H9 (cell line): Measurements from ENCODE around the gene DMBT1. TPM values are rescaled to one million over a fixed set of nuclear protein-coding genes. Genes with fewer than 3 reads are reported as not detected.
A peak's percentile ranks its signal among the peaks of the same experiment; 100 is the strongest.

ENCODE experiments used
- DNase-seq: peaks from one replicate; pipeline ENCODE4 v3.0.0-alpha.2; 2017
- H2AFZ ChIP-seq: one replicate; pipeline ENCODE4 v1.6.1; 2013; ENCODE audit warnings: mild to moderate bottlenecking, low read length, control low read depth, moderate library complexity
- H2AK5ac ChIP-seq: 2 replicates; pipeline ENCODE4 v1.6.1; 2013; ENCODE audit warnings: low read length, control low read depth, mixed read lengths; ENCODE audit not compliant: insufficient read length
- H2BK120ac ChIP-seq: one replicate; pipeline ENCODE4 v1.6.1; 2013; ENCODE audit warnings: low read depth, mild to moderate bottlenecking, low read length, control low read depth, inconsistent platforms; ENCODE audit not compliant: poor library complexity, severe bottlenecking
- H2BK12ac ChIP-seq: 2 replicates; pipeline ENCODE4 v1.6.1; 2013; ENCODE audit warnings: low read length, control low read depth, mixed read lengths, low read depth; ENCODE audit not compliant: insufficient read length
- H2BK15ac ChIP-seq: 2 replicates; pipeline ENCODE4 v1.6.1; 2013; ENCODE audit warnings: low read depth, low read length, control low read depth
- H2BK20ac ChIP-seq: one replicate; pipeline ENCODE4 v1.6.1; 2013; ENCODE audit warnings: low read depth, mild to moderate bottlenecking, low read length, control low read depth, inconsistent platforms; ENCODE audit not compliant: poor library complexity, severe bottlenecking
- H2BK5ac ChIP-seq: 2 replicates; pipeline ENCODE4 v1.6.1; 2013; ENCODE audit warnings: low read length, control low read depth, mixed read lengths; ENCODE audit not compliant: insufficient read length
- H3K14ac ChIP-seq: 2 replicates; pipeline ENCODE4 v1.6.1; 2013; ENCODE audit warnings: low read length, control low read depth; ENCODE audit not compliant: insufficient read depth
- H3K18ac ChIP-seq: 2 replicates; pipeline ENCODE4 v1.6.1; 2013; ENCODE audit warnings: low read depth, mild to moderate bottlenecking, mixed read lengths, low read length, control low read depth; ENCODE audit not compliant: insufficient read length
- H3K23ac ChIP-seq: 2 replicates; pipeline ENCODE4 v1.6.1; 2013; ENCODE audit warnings: low read length, control low read depth, mixed read lengths, low read depth; ENCODE audit not compliant: insufficient read length
- H3K23me2 ChIP-seq: 2 replicates; pipeline ENCODE4 v1.6.1; 2013; ENCODE audit warnings: low read depth, mild to moderate bottlenecking, mixed read lengths, low read length, control low read depth; ENCODE audit not compliant: insufficient read length, poor library complexity, severe bottlenecking
- H3K27ac ChIP-seq: 2 replicates; pipeline ENCODE4 v1.5.1; 2013; ENCODE audit warnings: low read length, control low read depth, mixed read lengths, low read depth; ENCODE audit not compliant: insufficient read length
- H3K27me3 ChIP-seq: 2 replicates; pipeline ENCODE4 v1.6.1; 2013; ENCODE audit warnings: low read length, control low read depth, inconsistent platforms; ENCODE audit not compliant: insufficient read depth
- H3K4ac ChIP-seq: 2 replicates; pipeline ENCODE4 v1.6.1; 2013; ENCODE audit warnings: low read depth, mild to moderate bottlenecking, control low read depth, inconsistent platforms, low read length, moderate library complexity
- H3K4me1 ChIP-seq: 2 replicates; pipeline ENCODE4 v1.6.1; 2013; ENCODE audit warnings: low read length, control low read depth, inconsistent platforms; ENCODE audit not compliant: insufficient read depth
- H3K4me2 ChIP-seq: 2 replicates; pipeline ENCODE4 v1.6.1; 2013; ENCODE audit warnings: low read length, control low read depth, mixed read lengths; ENCODE audit not compliant: insufficient read length, insufficient read depth
- H3K56ac ChIP-seq: 2 replicates; pipeline ENCODE4 v1.6.1; 2013; ENCODE audit warnings: low read depth, mild to moderate bottlenecking, mixed read lengths, low read length, control low read depth; ENCODE audit not compliant: insufficient read length
- H3K79me1 ChIP-seq: 2 replicates; pipeline ENCODE4 v1.6.1; 2013; ENCODE audit warnings: low read depth, mild to moderate bottlenecking, moderate library complexity, low read length, control low read depth, inconsistent platforms; ENCODE audit not compliant: insufficient read depth, poor library complexity, severe bottlenecking
- H3K79me2 ChIP-seq: 2 replicates; pipeline ENCODE4 v1.6.1; 2013; ENCODE audit warnings: low read length, control low read depth, inconsistent platforms; ENCODE audit not compliant: insufficient read depth
- H3K9ac ChIP-seq: 2 replicates; pipeline ENCODE4 v1.6.1; 2013; ENCODE audit warnings: low read length, control low read depth, mixed read lengths; ENCODE audit not compliant: insufficient read length; ENCODE audit errors: extremely low read depth
- H3K9me3 ChIP-seq: one replicate; pipeline ENCODE4 v1.6.1; 2013; ENCODE audit warnings: low read depth, low read length, inconsistent platforms; ENCODE audit not compliant: control insufficient read depth
- H3T11ph ChIP-seq: one replicate; pipeline ENCODE4 v1.6.1; 2013; ENCODE audit warnings: mild to moderate bottlenecking, low read length, control low read depth, inconsistent platforms
- H4K20me1 ChIP-seq: one replicate; pipeline ENCODE4 v1.6.1; 2013; ENCODE audit not compliant: control insufficient read depth, insufficient read length, insufficient read depth
- H4K5ac ChIP-seq: 2 replicates; pipeline ENCODE4 v1.6.1; 2013; ENCODE audit warnings: low read depth, mild to moderate bottlenecking, mixed read lengths, low read length, control low read depth; ENCODE audit not compliant: insufficient read length
- H4K8ac ChIP-seq: replicated peaks from 2 replicates; pipeline ENCODE4 v1.6.1; 2013; ENCODE audit warnings: low read length, control low read depth, mixed read lengths, low read depth; ENCODE audit not compliant: insufficient read length
- H4K91ac ChIP-seq: 2 replicates; pipeline ENCODE4 v1.6.1; 2013; ENCODE audit warnings: low read depth, mild to moderate bottlenecking, moderate library complexity, mixed read lengths, low read length, control low read depth; ENCODE audit not compliant: insufficient read length
- H3K27ac Mint-ChIP-seq, 3 experiments: 2 replicates in 2 of 3; 3 replicates in 1 of 3; pipeline ENCODE4 v1.8.0; 2020 to 2021; ENCODE audit warnings: mixed read lengths in 3 of 3, mild to moderate bottlenecking in 1 of 3, moderate library complexity in 1 of 3
- H3K27me3 Mint-ChIP-seq: 2 replicates; pipeline ENCODE4 v1.8.0; 2021; ENCODE audit warnings: low read depth, mild to moderate bottlenecking, moderate library complexity, mixed read lengths
- H3K36me3 Mint-ChIP-seq, 3 experiments: 2 replicates in 2 of 3; 3 replicates in 1 of 3; pipeline ENCODE4 v1.8.0; 2020 to 2021; ENCODE audit warnings: low read depth in 3 of 3, mixed read lengths in 3 of 3; ENCODE audit not compliant: insufficient read depth in 1 of 3
- H3K4me1 Mint-ChIP-seq, 2 experiments: 2 replicates each; pipeline ENCODE4 v1.8.0; 2020; ENCODE audit warnings: mixed read lengths in 2 of 2
- H3K4me3 Mint-ChIP-seq, 2 experiments: 2 replicates in 1 of 2; 3 replicates in 1 of 2; pipeline ENCODE4 v1.8.0; 2020 to 2021; ENCODE audit warnings: mild to moderate bottlenecking in 2 of 2, mixed read lengths in 2 of 2, moderate library complexity in 1 of 2
- H3K9me3 Mint-ChIP-seq, 2 experiments: 2 replicates in 1 of 2; 3 replicates in 1 of 2; pipeline ENCODE4 v1.8.0; 2020; ENCODE audit warnings: mild to moderate bottlenecking in 2 of 2, mixed read lengths in 2 of 2, moderate library complexity in 1 of 2
- CTCF ChIP-seq: fragments of 200-600 bp; sonication (generic); conservative IDR thresholded peaks from 3 replicates; pipeline ENCODE4 v1.8.0; 2021; ENCODE audit warnings: antibody characterized with exemption, mild to moderate bottlenecking
- WGBS: extraction: QIAGEN DNeasy Blood & Tissue Kit; methylation state at CpG from one replicate; pipeline ENCODE4 v1.1.7; 2013; ENCODE audit warnings: missing lambda C conversion rate, low lambda C conversion rate, mixed read lengths; ENCODE audit not compliant: insufficient read length; ENCODE audit errors: extremely low coverage; 5-methylcytosine and 5-hydroxymethylcytosine counted together
- total RNA-seq: library from RNA; stranded (reverse); gene quantifications from 2 replicates; pipeline ENCODE4 v1.2.1, GENCODE V29; 2021

DMBT1 gene
- total RNA-seq, 1 experiment from 2014 or later = 0.04 TPM

DNA sequence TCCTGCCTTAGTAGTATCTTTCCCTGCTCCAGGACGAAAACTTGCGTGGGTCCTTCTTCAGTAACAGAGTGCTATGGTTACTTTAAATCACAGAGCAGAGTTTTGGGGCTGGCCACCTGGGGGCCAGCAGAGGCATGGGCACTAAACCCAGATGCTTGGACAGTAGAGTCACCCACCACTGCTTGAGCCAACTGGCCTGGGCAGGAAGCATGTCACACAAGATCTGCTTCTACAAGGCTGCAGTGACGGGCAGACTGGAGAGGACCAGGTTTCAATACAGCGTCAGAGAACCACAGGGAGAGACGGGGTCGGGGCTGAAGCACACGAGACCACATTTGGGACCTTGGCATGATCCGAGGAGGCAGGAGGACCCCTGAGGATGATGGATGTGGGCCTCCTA is 14.3 kb upstream of the DMBT1 start:
- no CpG with 5 or more reads among the region's 8 CpGs for WGBS
- Histone ChIP-seq H2BK15ac (no peak overlapping the region), H3K9me3 (no peaks in the 10 kb centered on the region), H3K4ac (no peak overlapping the region), H2BK120ac (no peak overlapping the region), H3K56ac (no peak overlapping the region), H4K5ac (no peak overlapping the region), H3K79me2 (no peaks in the 10 kb centered on the region), H3T11ph (no peak overlapping the region), H2BK20ac (no peak overlapping the region), H2BK5ac (no peak overlapping the region), H3K23ac (no peak overlapping the region), H4K20me1 (no peaks in the 10 kb centered on the region), H2AK5ac (no peak overlapping the region), H3K14ac (no peak overlapping the region), H4K8ac (no peak overlapping the region), H3K79me1 (no peaks in the 10 kb centered on the region), H2BK12ac (no peak overlapping the region), H3K27ac (no peak overlapping the region), H3K4me1 (no peaks in the 10 kb centered on the region), H3K23me2 (no peaks in the 10 kb centered on the region), H2AFZ (no peak overlapping the region), H3K27me3 (no peaks in the 10 kb centered on the region), H3K18ac (no peak overlapping the region), H4K91ac (no peak overlapping the region), H3K4me2 (no peak overlapping the region), H3K9ac (no peak overlapping the region)
- no peak overlapping the region for H3K4me3 Mint-ChIP-seq
- no peaks in the 10 kb centered on the region for H3K27me3 Mint-ChIP-seq
- no peak overlapping the region for H3K27ac Mint-ChIP-seq
- no peaks in the 10 kb centered on the region for H3K9me3 Mint-ChIP-seq
- DNase-seq = no peak
- H3K36me3 Mint-ChIP-seq = no peaks in the 10 kb centered on the region
- H3K4me1 Mint-ChIP-seq = no peaks in the 10 kb centered on the region
- TF ChIP-seq CTCF = 0 out of 3 replicates have a peak, but pooled peaks have one; percentile 14
